ENCODE data around the gene DCPS.
"Not testable (repeated sequence)": the region's sequence is repeated elsewhere in the genome, so short reads cannot be mapped to it uniquely, and the experiment has no call there.

DCPS gene

DNA sequence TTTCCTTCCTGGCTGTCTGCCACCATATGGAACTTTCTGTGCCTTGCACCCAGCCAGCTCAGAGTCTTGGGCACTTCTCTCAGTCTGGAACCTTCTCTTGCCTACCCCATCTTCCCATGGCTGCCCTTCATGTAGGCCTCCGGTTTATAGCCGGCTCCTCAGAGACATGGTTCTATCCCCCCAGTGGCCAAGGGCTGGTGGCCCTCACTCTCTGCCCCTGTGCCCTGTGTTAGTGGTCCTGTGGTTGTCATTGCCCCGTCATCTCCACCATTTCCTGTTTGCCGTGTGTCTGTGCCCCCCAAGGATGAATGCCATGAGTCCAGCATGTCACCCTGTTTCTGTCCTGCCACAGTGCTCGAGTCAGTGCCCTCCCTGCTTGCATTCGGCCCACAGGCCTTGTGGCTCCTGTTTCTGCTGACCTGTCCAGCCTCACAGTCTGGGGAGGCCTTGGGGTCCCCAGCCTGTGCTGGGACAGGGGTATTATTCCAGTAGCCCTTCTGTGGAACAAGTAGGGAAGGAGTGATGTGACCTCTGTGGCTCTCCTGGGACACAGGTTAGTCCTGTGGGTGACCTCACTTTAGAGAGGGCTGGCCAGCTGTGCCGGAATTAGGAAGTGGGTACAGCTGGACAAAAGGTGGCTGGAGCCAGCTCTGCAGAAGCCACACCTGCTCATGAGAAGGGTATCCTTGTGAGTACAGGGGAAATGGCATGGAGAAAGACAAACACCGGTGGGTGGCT is 82.3 kb downstream of the DCPS start:
- DNase-seq = no peak

DNA sequence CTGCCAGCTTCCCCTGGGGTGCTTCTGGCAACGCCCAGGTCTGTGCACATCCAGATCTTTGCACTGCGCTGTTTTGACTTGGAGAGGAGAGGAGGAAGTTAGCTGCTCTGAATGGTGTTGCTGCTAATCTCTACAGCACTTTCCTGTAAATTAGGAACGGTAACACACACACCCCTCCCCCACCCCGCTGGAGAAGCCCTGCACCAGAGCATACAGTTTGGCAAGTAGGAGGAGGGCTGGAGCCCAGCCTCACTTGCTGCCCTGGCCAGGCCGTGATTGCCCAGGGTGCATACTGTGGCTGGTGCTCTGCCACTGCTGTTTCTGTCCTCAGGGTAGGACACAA is 82.8 kb downstream of the DCPS start:
- not testable (repeated sequence) for DNase-seq

DNA sequence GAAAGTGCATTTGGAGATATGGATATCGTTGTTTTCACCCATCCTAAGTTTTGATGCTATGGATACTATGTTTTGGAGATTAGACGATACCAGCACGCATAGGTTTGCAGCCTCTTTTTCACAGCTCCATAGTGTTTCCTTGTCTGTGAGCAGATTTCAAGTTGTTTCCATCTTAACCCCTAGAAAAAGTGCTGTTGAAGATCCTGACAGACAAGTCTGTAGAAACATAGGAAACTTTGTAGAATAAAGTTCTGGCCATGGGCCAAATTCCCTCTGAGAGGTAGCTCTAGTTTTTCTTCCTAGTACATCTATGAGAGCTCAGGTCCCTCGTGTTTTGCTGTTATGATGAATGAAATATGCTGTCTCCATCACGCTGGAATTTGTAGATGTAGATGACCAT is 84.0 kb downstream of the DCPS start:
- DNase-seq = no peak

DNA sequence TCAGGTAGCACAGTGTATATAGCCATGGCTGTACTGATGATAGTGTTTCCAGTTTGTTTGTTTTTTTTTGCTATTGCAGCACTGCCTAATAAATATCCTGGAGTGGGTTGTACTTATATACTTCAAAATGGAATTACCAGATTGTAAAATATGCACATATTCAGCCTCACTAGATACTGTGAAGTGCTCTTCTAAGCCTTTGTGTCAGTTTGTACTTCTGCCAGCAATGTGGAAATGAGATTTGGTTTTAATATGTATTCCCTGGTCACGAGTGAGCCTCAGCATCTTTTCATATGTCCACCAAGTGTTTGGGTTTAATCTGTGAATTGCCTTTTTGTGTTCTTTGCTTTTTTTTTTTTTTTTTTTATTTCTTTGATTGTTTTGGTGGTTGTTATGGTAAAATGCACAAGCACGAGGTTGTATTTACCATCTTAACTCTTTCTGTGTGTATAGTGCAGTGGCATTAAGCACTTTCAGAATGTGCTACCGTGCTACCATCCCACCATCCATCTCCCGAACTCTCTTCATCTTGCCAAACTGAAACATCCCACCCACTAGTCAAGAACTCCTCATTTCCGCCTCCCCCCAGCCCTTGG is 86.5 kb downstream of the DCPS start:
- no peak for DNase-seq

DNA sequence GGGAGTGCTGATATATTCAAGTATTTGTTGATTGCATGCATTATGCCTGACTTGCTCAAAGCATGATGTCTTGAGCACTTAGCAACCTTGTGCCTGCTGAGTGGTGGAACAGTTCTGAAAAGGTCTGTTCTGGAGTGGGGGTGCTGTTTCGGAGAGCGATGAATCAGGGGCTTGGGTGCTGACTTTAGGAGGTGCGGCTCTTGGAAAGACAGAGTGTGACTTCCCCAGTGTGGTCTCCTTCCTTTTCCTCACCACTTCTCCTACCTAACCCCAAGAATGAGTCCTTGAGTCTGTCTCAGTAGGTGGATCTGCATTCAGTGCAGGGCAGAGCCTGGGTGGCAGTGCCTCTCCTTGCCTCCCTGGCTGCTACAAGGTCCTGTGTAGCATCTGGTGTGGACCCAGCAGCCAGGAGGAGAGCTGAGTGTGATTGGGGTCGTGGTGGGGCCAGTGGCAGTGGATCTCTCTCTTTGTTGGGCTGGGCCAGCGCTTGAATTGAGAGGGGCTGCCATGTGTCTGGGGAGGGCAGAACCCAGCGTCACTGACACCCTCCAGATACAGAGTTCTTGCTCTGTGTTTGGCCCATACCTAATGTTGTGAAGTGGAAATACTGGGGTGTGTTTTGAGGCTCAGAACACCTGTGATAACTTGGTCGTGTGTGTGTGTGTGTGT is 87.6 kb downstream of the DCPS start:
- no peak for DNase-seq

DNA sequence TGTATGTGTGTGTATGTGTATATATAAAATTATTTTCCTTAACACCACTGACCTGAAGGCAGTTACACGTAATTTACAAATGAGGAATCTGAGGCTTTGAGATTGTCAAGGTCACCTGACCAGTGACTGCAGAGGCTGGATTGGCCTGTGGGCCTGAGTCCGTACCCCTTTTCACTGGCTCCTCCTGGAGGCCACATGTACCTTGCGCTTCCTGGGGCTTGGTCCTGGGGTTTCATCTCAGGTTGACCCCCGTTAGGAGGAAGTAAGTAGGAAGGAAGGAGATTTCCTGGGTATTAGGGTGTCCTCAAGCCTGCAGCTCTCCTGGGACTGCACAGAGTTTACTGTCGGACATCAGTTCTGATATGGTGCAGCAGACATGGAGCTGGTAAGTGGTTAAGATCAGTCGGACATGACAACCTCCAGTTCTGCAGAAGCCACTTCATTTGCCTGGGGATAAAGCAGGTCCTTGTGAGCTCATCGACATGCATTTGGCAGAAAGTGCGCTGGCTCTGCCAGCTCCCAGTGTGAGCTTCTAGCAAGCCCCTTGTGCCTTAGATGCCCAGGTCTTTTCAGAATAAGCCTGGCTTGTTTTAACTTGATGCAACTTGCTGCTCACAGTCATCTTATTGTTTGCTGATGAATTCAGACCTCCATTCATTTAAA is 88.2 kb downstream of the DCPS start:
- no peak for DNase-seq

DNA sequence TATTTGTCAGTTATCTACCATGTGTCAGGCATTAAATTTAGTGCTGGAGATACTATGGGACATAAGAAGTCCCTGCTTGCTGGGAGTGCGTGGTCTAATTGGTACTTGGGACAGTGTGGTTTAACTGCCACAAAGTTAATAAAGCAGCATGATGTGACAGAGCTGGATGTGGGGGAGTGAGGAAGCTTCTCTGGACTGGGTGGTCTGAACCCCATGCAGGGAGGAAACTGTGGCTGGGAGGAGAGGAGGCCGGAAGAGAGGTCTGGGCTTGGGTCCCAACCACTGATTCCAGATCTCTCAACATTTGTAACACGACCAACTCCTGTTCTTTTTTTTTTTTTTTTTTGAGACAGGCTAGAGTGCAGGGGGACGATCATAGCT is 88.8 kb downstream of the DCPS start:
- DNase-seq = no peak

DNA sequence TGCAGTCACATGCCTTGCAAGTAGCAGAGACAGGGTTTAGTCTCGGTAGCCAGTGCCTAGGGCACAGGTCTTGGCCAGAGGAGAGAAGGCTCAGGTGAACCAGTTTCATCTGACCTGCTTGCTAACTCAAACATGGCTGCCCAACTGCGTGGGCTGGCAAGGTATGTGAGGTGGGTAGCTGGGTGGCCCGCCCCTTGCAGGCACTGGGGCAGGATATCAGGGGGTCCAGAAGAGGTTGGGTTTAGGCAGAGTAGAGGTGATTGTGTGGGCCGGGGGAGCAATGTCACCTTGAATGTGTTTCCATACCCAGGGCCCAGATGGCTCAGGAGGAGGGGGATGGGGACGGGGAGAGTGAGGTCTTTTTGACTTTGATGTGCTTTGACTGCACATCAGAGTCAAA is 89.3 kb downstream of the DCPS start:
- no peak for DNase-seq

DNA sequence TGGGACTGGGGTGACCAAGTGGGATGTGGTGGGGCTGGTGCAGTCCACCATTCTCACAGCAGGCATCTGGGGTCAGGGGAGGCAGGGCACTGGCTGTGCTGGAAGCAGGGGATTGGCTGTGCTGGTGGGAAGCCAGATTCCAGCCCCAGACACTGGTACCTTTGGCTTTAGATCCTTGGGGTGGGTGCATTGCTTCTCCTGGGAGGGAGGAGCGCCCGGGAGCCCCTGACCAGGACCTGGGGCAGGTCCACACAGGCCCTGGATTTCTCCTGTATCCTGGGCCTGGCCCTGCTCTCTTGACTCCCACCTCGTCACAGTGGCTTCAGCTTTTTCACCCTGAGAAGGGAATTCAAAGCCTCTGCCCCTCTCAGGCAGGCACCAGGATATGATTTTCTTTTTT is 90.2 kb downstream of the DCPS start:
- no peak for DNase-seq

DNA sequence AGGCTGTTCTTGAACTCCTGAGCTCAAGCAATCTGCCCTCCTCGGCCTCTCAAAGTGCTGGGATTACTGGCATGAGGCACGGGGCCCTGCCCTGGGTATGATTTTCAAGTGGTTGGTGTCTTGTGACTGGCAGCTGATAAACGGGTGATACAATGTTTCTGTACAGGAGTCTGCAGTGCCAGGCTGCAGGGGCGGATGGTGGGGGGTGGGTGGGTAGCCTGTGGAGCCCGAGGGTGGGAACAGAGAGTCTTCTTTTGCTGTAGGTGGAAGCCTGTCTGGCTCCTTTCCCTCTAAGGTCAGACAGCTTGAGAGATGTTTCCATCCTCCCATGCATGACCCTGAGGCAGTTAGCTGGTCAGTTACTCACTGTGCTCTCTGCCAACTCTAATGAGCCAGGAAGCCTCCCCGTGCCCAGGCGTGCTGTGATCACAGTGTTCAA is 90.8 kb downstream of the DCPS start:
- not testable (repeated sequence) for DNase-seq
